GM04503 (cell line): ENCODE data around the gene KIAA1217.

Experiments used
- DNase-seq: peaks from one replicate; pipeline ENCODE4 v3.0.0-alpha.2; 2012; ENCODE audit warnings: low read depth

Gene KIAA1217

DNA sequence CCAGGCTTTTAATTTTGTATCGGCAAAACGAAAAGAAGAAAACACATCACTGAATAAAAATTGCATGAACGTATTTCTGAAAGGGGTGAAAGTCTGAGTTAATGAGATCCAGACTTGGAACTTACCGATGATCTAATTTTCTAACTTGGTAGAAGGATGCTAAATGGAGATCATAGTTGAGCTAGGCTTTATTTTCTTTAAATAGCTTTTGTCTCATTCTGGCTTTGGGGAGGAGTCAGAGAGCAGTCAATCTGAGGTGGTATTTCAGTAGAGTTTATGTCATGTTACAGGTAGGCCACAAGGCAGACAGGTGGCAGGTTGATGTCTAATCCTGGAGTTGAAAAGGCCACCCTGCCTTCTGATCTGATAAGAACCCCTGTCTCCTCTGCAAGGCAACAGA is 161.9 kb downstream of the KIAA1217 start:
- DNase-seq: no peak

DNA sequence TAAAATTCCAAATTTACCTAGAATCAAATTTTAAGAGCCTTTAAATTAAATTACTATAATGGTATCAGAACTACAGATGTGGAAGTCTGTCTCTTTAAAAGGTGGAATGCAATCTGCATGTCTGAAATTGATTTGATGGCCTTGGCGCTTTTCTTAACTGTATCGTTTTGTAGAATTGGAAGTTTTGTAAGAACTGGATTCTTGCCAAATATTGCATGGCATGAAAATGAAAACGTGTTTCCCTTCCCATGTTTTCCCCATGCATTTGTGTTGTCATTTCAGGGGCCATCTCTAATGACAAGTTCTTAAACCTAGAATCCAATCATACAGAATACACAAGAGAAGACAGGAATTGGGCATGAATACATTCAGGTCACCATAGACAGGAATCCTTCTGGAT is 162.5 kb downstream of the KIAA1217 start:
- no peak for DNase-seq

DNA sequence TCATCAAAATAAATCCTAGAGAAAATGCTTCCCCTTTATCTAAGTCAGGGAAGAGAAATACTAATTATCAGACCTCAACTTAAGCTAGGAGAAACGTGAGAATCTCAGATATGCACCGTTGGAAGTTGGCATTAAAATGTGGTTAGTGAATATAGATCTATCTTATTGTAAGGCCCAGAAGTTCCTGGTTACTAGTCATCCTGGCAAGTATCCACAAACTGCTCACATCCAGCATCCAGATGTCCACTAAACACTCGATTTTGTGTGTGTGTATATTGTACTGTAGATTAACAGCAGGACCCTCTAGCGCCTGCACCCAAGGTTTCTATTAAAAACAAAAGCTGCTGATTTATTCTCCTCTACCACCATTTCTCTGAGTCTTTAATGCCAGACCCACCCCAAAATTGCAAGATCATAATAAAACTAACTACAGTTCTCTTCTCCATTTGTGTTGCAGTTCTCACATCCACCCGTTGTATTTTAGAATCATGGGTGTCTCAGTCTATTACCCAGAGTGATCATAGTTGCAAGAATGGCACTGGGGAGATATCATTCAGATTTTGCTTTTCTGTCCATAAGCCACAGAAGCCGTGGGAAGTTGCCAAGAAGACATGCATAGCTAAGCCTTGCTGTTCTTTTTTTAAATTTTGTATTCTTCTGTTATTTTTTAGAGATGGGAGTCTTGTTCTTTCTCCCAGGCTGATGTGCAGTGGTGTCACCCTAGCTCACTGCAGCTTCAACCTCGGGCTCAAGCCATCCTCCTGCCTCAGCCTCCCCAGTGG is 165.4 kb downstream of the KIAA1217 start:
- DNase-seq: no peak

DNA sequence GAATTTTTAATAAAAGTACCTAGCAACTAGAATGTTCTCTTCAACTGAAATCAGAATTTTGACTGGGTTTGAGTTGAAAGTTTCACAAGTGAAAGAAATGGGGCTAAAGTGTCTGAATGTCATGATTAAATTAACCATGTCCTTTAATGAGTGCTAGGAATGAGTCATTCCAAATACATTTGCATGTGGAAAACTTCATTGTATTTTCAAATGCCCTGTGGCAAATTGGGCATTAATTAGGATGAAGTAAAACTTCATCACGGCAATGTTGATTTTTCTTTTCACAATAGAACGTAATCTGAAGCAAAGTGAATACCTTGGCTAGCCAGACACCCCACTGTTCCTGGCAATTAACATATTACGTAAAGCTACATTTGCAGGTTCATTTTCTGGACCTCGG is 166.6 kb downstream of the KIAA1217 start:
- no peak for DNase-seq

DNA sequence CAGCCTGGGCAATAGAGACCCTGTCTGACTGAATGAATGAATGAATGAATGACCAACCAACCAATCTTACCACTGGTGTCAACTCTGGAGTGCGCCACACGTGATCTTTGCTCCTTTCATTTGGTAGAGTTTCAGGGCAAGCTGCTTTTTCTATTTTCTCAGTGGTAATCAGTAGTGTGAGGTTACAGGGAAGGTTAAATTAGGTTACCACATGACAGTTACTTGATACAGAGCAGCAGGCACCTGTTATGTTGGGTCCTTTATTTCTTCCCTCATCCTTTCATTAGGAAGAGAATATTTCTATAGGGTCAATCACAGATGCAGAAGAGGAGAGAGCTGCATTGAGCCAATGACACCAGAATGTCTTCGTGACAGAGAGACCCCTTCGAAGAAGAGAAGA is 167.8 kb downstream of the KIAA1217 start:
- DNase-seq: no peak

DNA sequence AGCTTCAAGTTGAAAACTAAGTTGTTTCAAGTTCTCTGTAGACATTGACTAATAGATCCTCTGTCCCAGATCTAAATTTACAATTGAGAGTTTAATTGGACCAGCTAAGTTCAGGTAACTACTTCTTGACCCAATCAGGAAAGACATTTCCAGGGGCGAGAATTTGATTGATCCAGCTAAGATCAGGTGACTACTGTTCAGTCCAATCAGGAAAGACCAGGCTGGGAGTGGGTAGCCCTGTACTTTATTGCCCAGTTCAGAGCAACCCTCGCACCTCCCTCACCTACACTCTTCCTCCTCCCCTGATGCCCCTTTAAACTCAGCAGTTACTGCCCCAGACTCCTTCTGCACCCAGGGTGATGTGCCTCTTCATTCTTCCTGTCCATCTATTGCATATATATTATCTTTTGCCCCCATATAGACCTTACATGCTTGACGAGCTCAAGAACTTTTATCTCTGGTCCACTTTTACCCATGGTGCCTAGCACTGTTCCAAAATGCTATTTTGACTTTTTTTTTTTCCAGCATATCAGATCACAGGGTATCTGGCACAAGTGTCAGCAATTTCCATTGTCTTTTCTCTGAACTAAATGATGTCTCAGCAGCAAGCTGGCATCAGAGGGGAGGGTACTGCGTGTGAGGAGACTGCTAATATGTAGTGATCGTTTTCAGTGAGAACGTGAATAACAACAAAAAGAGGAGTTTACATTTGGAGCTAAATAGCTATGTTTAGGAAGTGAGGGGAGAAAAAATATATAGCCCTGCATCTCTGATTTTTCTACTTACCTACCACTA is 169.4 kb downstream of the KIAA1217 start:
- DNase-seq: no peak

DNA sequence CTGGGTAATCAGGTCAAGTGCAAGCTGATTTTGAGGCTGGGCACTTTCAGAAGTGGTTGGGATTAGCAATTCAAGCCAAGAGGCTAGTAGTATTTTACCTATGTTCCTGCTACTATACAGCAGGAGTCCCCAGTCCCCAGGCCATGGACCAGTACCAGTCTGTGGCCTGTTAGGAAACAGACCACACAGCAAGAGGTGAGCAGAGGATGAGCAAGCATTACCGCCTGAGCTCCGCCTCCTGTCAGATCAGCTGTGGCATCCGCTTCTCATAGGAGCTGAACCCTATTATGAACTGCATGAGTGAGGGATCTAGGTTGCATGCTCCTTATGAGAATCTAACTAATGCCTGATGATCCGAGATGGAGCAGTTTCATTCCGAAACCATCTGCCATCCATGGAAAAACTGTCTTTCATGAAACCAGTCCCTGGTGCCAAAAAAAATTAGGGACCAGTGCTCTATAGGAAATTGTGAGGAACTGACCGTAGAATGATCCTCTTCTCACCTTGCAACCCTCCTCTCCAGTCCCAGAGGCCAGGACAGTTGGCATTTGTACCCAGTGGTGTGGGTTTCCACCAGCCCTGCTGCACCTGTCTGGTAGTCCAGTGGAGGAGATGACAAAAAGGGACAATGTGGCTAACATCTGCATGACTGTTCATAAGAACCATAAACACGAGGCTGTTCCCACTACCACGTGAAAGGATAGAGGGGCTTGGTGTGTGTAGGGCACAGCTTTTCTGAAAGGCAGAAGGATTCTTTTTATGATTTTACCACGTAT is 172.5 kb downstream of the KIAA1217 start:
- no peak for DNase-seq

DNA sequence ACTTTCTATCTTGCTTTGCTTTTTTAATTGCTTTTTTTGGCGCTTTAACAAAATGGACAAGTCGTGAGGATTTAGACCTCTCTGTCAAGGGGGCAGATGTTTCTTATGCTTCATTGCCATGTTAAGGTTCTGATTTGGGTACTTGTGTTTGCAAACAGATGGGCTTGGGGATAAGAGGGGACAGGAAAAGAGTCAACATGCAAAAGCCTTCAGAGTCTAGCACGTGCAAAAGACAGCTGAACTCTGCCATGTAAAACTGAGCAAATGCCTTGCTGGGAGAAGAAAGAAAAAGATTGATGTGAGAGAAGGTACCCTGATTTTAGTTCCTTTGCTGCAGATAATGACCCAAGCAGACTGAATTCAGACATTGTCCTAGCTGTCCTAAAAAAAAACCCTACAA is 173.1 kb downstream of the KIAA1217 start:
- DNase-seq: no peak

DNA sequence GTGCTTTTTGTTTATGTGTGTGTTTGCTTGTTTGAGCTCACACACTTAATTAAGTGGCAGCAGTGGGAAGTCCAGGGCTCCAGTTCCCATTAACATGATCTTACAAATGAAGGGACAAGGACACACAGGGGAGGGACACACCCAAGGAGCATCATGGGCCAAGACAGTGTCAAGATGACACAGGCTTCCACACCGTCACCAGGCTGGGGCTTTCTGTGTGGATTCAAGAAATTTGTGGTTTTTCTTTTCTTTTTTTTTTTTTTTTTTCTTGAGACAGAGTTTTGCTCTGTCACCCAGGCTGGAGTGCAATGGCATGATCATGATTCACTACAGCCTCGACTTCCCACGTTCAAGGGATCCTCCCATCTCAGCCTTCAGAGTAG is 173.6 kb downstream of the KIAA1217 start:
- DNase-seq: no peak

DNA sequence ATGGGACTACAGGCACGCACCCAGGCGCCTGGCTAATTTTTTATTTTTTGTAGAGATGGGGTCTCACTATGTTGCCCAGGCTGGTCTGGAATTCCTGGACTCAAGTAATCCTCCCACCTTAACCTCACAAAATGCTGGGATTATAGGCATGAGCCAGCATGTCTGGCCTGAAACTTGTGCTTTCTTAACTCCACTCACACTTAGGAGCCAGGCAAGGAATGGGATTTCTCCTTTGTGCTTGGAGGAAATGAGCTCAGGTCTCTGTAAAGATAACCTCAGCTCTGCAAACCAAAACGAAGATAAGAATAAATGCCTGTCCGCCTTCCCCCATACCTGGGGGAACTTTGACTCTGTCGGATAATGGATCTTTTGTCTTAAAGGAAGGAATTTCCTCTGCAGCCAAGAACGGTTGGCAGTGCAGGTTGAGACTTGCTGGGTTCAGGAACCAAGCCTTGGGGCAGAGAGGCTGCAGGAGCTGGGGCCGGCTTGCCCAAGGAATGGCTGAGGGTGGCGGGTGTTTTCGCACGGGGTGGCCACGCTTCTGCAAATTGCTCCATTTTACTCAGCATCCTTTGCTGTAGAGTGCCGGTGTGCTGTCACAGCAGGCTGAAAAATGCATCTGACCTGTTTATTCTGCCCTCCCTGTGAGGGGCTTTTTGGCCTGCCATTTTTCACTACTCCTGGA is 174.2 kb downstream of the KIAA1217 start:
- DNase-seq: no peak

DNA sequence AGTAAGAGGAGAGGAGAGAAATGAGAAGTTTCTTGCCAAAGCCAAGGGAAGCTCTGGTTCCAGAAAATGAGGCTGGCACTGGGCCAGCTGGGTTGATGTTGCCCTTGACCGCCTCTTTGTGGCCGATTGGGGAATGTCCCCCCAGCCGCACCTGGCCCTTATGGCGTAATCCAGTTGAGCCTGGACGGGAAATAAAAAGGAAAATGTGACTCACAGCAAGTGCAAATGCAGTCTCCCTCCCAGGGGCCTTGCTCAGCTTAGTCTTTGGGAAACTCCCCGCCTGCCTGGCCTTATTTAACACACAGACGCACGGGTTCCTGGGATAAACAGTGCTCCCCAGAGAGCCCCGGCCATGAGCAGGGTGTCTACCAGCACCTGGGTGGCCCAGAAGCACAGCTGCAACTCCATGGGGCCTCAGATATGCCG is 174.8 kb downstream of the KIAA1217 start:
- peak; percentile 51 for DNase-seq

DNA sequence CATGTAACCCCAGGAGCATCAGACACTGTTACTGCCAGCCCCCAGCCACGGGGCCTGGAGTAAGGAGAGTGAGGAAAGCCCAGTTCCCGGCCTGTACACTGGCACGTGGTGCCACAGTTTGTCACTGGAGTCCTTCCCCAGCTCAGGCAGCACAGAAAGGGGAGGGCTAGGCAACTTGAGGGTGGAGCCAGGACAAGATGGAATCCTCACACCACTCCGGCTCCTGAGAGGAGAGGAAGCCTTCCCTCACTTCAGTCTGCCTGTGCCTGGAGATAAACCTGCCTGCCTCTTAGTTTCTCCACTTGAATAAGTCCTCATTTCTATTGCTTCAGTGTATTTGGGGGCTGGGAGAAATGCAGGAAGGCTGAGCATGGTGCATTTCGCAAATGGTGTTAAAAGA is 176.0 kb downstream of the KIAA1217 start:
- no peak for DNase-seq

DNA sequence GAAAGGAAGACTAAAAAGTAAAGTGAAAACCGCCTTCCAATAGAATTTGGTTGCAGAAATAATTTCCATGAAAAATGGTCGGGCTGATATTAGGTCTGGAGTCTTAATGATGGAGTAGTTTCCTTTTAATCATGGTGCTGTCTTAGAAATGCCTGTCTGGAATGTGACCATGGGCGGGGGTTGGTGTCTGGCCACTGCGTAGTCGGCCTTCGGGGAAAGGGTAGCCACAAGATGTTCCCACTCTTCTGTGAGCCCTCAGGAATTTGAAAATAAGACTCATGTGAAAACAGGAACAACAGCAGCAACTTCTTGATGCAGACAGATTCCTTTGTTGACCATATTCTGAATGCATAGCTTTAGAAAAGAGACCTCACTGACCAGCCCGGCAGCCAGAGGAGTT is 176.8 kb downstream of the KIAA1217 start:
- no peak for DNase-seq

DNA sequence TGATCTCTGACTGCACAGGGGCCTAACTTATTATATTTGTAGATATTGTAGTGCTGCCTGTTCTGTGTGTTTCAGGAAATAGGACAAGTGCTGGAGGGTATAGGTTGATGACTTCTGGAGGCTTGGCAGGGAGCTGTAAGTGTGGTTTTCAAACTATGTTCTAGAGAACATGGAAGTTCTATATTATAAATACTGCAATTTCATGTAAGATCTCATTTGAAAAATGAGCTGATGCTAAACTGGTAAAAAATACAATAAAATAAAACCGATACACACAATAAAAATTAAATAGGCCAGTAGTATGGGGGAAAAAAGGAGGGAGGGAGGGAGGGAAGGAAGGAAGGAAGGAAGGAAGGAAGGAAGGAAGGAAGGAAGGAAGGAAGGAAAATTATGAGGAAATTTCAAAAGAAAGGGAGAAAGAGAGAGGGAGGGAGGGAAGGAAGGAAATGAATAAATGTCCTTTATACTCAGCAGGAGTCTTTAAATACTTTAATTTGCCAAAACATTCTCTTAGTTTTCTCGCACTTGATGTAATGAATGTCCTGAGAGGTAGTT is 181.3 kb downstream of the KIAA1217 start:
- DNase-seq: no peak

DNA sequence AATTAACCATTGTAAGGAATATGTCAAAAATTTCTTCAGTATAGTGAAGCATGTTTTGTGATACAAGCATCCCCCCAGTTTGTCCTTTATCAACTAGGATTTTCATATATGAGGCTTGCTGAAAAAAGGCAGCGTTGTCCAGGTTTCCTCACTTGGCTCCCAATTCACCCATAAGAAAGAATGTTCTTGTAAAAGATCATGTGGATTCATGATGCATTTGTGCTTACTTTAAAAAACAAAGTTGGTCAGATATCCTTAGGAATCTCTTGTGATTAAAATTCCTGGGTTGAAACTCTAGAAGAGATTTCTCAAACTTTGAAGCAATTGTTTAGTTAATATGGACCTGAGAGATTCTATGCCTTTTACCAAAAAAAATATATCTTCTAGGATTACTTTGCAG is 181.8 kb downstream of the KIAA1217 start:
- DNase-seq: no peak

DNA sequence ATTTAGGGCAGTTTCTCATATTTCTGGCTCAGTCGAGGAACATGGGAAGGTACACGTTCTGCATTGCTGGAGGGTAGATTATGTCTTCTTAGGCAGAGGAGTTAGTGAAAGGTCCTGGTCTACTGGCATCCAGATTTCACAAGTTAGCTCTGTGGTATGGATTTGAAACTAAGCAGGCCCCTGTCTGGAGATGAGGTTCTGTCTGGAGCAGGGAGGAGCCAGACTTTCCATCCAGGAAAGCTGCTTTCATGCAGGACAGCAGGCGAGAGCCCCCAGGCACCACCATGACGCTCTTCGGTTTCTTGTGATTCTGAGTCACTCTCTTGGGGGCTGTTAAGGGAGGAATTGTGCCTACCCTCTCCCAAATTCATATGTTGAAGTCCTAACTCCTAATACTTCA is 184.3 kb downstream of the KIAA1217 start:
- no peak for DNase-seq

DNA sequence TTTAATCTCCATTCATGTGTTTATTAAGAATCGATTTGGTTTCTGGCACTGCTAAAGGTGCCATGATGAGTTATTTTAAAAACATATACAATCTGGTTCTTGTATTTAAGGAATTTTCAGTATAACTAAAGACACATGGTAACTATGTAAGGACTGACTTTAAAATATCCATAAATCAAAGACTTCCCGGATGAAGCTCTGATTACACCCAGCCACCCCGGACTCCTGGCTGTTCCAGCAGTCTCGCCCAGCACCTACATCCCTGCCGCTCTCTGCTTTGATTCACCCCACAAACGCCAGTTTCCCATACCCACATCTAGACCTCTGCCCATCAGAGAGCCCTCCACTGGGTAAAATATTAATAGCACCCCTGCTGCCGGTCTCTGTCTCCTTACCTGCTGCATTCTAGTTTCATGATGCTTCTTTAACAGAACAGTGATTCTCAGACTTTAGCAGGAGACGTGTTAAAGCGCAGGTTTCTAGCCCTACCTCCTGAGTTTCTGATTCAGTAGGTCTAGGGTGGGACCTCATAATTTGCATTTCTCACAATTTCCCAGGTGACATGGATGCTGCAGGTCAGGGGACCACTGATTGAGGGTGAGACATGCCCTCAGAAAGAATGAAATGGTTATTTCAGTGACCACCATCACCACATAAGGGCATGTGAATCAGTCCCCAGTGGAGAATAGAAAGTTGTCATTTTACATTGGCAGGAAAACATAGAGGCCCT is 185.7 kb downstream of the KIAA1217 start:
- no peak for DNase-seq

DNA sequence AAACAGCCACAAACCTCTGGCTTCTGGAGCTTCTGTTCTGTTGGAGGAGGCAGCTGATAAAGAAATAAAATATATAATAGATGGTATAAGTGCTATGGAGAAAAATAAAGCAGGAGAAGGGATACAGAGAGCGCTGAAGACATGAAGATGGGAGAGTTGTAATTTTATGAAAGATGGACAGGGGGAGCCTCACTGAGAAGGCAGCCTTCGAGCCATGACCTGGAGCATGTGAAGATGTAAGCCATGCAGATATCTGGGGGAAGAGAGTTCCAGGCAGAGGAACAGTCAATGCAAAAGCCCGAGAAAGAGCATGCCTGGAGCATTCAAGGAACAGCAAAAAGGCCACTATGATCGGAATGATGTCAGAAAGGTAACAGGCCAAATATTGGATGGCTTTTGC is 187.5 kb downstream of the KIAA1217 start:
- no peak for DNase-seq

DNA sequence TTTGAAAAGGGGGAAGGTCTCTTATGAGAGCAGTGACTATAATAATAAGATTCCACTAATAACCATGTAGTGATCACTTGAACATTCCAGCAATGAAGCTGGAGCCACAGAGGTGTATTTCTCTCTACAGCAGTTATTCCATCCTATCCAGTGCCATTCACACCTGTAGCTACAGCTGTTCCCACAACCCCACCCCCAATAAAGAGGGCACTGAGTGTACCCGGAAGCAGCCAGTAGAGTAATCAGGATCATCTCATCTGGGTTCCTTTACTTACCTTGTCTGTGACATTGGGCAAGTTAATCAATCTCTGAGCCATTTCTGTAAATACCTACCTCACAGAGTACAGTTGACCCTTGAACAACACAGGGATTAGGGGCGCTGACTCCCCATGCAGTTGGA is 188.7 kb downstream of the KIAA1217 start:
- DNase-seq: no peak

DNA sequence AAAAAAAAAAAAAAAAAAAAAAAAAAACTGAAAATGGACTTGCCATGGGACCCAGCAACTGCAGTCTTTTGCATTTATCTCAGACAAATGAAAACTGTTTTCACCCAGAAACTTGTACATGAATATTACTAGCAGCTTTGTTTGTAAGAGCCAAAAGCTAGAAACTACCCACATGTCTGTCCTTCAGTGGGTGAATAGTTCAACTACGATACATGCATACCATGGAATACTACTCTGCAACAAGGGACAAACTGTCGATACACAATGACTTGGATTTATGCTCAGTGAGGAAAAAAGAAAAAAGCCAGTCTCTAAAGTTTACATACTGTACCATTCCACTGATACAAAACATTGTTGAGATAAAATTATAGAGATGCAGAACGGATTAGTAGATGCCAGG is 195.6 kb downstream of the KIAA1217 start:
- no peak for DNase-seq

DNA sequence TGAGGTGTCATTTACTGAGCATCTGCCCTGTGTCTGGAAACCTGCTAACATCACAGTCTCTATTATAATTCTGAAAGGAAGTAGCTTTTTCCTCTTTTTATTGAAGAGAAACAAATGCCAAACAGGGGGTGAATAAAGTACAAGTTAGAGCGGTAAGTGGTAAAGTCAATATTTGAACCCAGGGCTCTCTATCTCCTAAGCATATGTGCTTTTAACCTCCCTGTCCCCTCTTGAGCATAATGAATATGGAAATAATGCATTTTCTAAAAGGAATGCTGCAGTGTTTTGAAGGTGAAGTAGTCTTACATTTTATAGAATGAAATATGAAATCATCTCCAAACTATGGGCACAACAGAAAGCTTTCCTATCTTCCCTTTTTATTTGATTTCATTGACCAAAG is 196.7 kb downstream of the KIAA1217 start:
- DNase-seq: no peak
